Occipital lobe (tissue), 2 donors: ENCODE measurements around the gene NEK10. TPM values are rescaled to one million over a fixed set of nuclear protein-coding genes. Genes with fewer than 3 reads are reported as not detected.

ENCODE experiments used
- DNase-seq: peaks from one replicate; lab custom pipeline; 2025; lab: John Stamatoyannopoulos, UW
- total RNA-seq: library from RNA; depleted of rRNA; stranded (reverse); fragments of >200 nt; gene quantifications from one replicate; pipeline ENCODE4 v1.2.3, GENCODE V29; 2014

NEK10 gene
- total RNA-seq, 1 donor from 2014 or later: 25.7 TPM

DNA sequence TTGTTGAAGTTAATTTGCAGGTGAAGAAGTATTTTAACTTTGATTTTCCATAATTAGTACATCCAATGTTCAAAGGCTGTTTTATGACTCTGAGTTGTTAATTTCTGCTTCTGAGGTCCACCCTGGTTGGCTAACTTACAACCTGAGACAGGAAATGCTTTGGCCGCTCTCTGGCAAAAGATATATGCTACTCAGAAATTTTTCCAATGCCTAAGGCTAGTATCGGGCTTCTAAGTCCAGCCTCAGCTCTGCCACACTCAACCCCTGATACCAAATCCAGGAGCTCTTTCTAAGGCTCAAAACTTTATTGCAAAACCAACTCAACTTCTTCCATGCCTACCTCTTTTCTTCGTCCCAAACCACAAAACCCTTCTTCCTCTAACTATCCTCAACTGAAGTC lies 192.9 kb downstream of the NEK10 start:
- DNase-seq: no peak

GRCh38 chr3:27174530-27174929 lies 194.7 kb downstream of the NEK10 start:
- DNase-seq: no peak

DNA sequence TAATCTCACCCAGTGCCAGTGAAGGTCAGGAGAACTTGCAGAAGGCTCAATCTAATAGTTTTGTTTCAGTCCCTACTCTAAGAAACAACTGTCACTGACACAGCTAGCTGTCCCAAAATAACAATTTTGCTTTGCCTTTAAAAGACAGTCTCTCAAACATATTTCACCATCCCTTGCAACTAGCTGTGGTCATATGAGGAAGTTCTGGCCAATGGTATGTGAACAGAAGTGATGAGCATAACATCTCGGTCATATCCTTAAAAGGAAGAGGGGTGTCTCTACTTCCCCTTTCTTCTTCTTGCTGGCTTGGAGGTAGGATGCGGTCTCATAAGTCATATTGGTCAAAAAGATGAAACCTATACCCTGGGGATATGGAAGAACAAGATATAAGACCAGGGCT lies 198.1 kb downstream of the NEK10 start:
- DNase-seq: no peak

DNA sequence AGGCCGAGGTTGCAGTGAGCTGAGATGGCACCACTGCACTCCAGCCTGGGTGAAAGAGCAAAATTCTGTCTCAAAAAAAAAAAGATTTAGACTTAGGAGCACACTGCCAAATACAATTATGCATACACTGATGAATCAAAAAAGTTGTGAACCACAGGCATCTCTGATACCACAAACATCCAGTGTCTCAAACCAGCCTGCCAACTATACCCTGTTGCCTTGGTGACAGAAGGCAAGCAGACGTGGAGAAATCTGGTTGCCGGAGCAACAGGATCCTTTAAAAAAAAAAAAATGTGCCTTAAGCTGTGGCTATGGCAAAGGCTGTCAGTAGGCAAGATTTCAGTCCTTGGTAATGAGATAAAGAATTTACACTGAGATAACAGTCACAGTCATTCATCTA lies 202.3 kb downstream of the NEK10 start:
- DNase-seq: peak; percentile 51

GRCh38 chr3:27165321-27165721 lies 203.9 kb downstream of the NEK10 start:
- no peak for DNase-seq

DNA sequence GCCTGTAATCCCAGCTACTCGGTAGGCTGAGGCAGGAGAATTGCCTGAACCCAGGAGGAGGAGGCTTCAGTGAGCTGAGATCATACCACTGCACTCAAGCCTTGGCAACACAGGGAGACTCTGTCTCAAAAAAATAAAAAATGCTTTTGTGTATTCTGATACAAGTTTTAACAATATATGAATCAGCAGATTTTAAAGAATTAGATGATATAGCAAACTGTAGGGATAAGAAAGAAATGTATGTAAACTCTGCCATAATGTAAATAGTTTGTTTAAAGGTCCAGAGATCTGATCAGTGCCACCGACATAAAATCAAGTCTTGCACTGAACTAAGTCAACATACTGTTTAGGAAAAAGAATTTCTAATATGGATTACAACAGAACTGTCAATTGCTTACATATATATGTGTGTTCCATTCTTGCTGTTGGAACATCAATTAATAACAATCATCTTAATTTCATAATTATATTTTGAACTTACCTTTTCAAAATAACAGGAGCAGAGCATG lies 208.3 kb downstream of the NEK10 start:
- DNase-seq: no peak

GRCh38 chr3:27160146-27160545 lies 209.0 kb downstream of the NEK10 start:
- DNase-seq: no peak

DNA sequence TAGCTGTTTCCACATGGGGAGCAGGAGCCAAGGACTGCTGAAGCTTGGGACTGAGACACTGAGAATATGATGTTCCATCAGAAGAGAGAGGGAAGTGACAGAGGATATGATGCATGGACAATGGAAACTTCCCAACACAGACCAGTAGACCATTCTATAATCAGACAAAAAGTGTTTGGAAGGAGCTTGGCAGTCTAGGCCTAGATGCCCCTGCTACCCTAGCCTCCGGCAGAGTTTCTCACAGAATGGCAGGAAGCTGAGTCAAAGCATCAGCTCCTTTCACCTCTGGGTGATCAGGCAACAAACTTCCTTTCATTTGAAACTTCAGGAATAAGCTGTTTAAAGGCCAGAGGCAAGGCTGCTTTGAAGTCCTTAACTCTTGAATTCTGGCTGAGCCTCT lies 222.0 kb downstream of the NEK10 start:
- no peak for DNase-seq

GRCh38 chr3:27146786-27147185 lies 222.4 kb downstream of the NEK10 start:
- no peak for DNase-seq

GRCh38 chr3:27145719-27146118 lies 223.5 kb downstream of the NEK10 start:
- no peak for DNase-seq

DNA sequence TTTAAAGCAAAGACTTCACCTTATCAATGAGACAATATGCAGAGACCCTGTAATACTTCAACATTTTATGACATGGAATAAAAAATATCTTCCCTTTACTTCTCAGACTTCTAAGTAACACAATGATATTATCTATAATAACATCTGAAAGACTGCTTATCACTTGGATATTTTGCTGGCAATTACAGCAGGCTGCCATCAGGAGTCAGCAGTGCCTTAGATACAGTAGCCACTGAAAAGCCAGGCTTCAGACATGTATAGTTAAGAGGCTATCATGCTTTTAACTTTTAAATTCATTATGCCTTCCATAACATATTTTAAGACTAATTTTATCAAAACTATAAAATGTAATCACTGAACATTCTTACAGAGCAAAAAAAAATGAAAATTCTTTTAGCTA lies 227.5 kb downstream of the NEK10 start:
- no peak for DNase-seq

DNA sequence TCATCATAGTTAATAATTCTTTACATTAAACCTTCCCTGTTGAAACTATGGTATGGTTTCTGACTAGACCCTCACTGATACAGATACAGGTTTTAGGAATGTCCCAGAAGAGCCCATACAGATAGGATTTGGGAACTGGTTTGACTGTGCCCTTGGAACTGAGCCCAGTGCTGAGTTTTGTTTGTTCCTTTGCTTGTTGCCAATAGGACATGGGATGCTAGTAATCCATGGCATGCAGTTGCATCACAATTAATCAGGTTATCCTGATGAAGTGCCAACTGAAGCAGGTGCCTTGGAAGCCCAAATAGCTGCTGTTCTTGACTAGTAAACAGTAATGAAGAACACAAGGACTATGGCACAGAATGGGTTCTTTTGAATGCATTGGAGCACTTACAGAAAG lies 230.6 kb downstream of the NEK10 start:
- DNase-seq: no peak

DNA sequence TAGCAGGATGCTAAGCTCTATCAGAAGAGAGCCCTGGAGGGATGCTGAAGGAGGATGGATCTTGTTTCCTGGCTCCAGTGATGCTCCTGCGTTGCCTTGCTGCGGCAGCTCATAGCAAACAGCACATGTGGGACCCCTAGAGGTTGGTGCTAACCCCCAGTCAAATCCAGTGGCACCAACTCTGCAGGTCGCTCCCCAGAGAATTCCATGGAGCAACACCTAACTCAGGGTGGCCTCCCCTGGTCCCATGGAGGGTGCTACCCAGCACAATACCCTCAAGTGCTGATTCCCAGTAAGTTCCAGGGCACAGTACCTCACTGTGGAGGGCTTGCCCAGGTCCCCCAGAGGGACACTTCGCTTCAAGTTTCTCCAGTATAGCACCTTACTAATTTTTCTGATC lies 231.2 kb downstream of the NEK10 start:
- DNase-seq: no peak

- DNase-seq: peak; percentile 51
These were observed 234.9 kb downstream of the NEK10 start for GRCh38 chr3:27134171-27134796.

- DNase-seq: no peak
These were observed 236.1 kb downstream of the NEK10 start for GRCh38 chr3:27133060-27133459.

DNA sequence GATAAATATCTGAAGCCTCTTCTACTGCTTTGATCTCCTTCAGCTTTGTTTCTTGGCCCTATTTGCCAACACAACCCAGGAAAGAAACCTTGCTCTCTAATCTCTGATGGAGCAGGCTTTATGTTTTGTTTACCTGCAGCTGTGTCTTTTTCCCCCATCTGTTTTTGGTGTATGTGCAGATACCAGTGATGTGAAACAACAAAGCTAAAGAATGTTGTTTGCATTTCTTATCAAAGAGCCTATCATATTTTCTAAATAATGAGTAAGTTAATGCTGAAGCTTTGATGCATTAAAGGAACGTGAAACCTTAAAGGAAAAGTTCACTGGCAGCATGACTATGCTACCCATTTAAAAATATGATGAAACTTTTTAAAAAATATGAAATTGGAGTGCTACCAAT lies 238.4 kb downstream of the NEK10 start:
- no peak for DNase-seq

GRCh38 chr3:27127879-27128278 lies 241.3 kb downstream of the NEK10 start:
- no peak for DNase-seq

DNA sequence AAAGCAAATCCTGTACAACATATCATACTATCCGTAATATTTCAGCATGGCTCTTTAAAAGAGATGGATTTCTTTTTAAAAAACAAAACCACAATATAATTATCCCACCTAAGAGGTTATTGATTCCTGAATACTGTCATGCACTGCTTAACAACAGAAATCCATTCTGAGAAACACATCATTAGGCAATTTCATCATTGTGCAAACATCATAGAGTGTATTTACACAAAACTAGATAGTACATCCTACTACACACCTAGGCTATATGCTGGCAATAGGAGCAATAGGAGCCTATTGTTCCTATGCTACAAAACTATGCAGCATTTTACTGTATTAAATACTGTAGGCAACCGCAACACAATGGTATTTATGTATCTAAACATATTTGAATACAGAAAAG lies 242.0 kb downstream of the NEK10 start:
- DNase-seq: no peak

GRCh38 chr3:27125821-27126501 lies 243.2 kb downstream of the NEK10 start:
- no peak for DNase-seq

GRCh38 chr3:27119639-27120038 lies 249.5 kb downstream of the NEK10 start:
- no peak for DNase-seq

GRCh38 chr3:27115352-27115751 lies 253.8 kb downstream of the NEK10 start:
- DNase-seq: no peak

DNA sequence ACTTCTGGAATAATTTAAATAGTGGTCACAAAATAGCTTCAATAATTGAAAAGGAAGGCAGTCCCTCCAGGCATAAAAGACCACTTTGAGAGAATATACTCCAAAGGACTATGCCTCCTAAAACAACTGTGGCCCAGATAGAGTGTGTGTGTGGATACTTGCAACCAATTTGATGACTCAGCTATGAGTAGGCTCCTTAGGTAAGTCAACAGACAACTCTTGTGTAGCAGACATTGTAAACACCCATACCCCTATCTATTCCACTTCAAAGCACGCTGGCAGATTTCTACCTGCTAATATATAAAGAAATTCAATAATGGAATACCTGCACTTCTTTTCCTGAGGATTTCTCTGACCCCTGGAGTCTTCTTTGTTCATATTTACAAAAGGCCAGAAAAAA lies 254.5 kb downstream of the NEK10 start:
- no peak for DNase-seq

DNA sequence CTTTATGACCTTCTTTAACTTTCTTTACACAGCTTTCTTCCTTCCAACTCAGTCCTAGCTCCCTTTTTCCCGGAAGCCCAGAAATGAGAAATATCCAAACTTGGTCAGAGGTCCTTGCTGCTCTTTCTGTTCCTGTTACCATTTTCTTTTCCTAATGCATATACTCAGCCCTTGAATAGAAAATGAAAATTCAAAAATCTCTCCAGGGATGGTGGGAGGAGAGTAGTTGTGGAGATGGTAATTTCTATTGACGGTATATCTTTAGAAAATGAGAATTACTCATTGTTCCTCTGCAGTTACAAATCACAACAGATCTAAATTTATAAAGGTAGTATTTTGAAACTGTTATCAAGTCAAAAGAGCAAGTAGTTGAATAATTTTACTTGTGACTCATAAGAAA lies 255.1 kb downstream of the NEK10 start:
- DNase-seq: no peak
